ENCODE results near the gene PALLD.

The PALLD gene

DNA sequence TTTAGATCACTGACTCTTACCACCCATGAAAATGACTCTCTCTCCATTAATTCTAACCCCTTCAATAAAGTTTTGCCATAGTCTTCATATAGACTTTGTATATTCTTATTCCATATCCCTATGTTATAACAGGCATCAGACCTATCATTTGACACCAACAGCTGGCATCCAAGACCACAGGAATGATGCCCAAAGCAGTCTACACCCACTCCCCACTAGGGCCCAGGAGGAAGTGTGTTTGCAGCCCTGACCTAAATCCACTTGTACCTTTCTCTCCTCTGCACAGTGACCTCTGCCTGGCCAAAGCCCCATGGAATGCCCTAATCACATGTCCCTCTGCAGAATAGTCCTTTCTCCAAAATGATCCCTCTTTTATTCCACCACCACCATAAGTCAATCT is 294.0 kb downstream of the PALLD start:
- Histone ChIP-seq H3K4me3 (ENCODE audit: low read depth, low read length) (no peak overlapping the region), H3K9me3 (no peaks in the 10 kb centered on the region), H3K27me3 (no peaks in the 10 kb centered on the region), H3K4me1 (no peaks in the 10 kb centered on the region), H3K36me3 (no peaks in the 10 kb centered on the region)
- no peak for DNase-seq
- TF ChIP-seq, protein P1, sequence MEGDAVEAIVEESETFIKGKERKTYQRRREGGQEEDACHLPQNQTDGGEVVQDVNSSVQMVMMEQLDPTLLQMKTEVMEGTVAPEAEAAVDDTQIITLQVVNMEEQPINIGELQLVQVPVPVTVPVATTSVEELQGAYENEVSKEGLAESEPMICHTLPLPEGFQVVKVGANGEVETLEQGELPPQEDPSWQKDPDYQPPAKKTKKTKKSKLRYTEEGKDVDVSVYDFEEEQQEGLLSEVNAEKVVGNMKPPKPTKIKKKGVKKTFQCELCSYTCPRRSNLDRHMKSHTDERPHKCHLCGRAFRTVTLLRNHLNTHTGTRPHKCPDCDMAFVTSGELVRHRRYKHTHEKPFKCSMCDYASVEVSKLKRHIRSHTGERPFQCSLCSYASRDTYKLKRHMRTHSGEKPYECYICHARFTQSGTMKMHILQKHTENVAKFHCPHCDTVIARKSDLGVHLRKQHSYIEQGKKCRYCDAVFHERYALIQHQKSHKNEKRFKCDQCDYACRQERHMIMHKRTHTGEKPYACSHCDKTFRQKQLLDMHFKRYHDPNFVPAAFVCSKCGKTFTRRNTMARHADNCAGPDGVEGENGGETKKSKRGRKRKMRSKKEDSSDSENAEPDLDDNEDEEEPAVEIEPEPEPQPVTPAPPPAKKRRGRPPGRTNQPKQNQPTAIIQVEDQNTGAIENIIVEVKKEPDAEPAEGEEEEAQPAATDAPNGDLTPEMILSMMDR (IDR thresholded peaks at IDR 0.05; ENCODE audit: low read depth, low read length): no peak

DNA sequence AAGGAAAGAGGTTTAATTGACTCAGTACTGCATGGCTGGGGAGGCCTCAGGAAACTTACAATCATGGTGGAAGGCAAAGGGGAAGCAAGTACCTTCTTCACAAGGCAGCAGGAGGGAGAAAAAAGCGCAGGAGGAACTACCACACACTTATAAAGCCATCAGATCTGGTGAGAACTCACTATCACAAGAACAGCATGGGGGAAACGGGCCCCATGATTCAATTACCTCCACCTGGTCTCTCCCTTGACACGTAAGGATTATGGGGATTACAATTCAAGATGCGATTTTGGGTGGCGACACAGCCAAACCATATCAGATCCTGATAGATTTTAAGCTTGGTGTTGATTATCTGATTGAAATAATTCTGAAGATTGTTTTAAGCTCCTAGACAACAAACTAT is 294.5 kb downstream of the PALLD start:
- Histone ChIP-seq H3K4me3 (ENCODE audit: low read depth, low read length) (no peak overlapping the region), H3K36me3 (no peaks in the 10 kb centered on the region), H3K4me1 (no peaks in the 10 kb centered on the region), H3K27me3 (no peaks in the 10 kb centered on the region), H3K9me3 (no peaks in the 10 kb centered on the region)
- DNase-seq: no peak
- TF ChIP-seq, protein P1 (IDR thresholded peaks at IDR 0.05; ENCODE audit: low read depth, low read length): no peak

DNA sequence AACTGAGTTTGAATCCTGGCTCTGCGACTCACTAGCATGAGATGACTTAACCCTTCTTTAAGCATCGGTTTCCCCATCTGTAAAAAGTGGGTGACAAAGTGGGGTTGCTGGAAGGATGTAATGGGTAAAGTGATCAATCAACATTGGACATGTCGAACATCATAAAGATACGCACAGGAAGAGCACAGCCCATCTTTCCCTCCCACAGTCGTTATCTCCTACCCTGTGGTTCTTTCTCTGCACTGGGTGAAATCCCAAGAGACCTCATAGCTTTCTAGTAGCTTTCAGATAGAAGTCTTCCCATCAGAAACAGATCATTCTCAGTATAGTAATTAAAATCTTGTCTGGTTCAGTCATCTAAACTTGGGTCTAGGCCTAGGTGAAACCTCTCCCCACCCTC is 296.7 kb downstream of the PALLD start:
- TF ChIP-seq, protein P1 (IDR thresholded peaks at IDR 0.05; ENCODE audit: low read depth, low read length): no peak
- Histone ChIP-seq H3K27me3 (no peaks in the 10 kb centered on the region), H3K4me1 (peaks cover 9% of the 10 kb centered on the region), H3K9me3 (no peaks in the 10 kb centered on the region), H3K36me3 (no peaks in the 10 kb centered on the region), H3K4me3 (ENCODE audit: low read depth, low read length) (no peak overlapping the region)
- no peak for DNase-seq

DNA sequence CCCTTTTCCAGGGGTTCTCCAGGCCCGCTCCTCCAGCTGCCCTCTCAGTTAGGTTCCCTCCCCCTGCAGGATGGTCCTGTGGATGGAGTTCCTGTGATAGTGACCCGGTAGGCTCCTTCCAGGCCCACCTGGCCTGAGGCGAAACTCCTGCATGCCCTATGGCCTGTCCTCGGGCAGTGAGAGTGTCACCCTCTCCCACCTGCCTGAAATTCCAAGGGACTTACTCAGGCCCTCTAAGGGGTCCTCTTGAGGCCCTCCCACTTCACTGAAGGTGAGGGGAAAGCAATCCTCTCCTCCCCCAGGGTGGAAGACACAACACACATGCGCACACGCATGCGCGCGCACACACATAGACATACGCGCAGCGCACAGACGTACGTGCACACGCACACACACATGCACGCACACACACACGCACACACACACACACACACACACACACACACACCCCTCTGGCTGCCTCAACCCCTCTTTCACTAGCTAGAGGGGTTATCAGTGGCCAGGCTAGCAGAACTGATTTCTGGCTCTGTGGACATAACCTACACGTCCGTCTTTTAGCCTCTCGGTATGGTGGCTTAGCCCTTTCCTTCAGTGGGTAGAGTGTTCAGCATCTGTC is 297.3 kb downstream of the PALLD start:
- DNase-seq: no peak
- H3K9me3 ChIP-seq: no peaks in the 10 kb centered on the region
- H3K4me3 ChIP-seq (ENCODE audit: low read depth, low read length): no peak overlapping the region
- H3K27me3 ChIP-seq: no peaks in the 10 kb centered on the region
- TF ChIP-seq, protein P1 (IDR thresholded peaks at IDR 0.05; ENCODE audit: low read depth, low read length): no peak
- H3K4me1 ChIP-seq: peaks cover 9% of the 10 kb centered on the region
- H3K36me3 ChIP-seq: no peaks in the 10 kb centered on the region

DNA sequence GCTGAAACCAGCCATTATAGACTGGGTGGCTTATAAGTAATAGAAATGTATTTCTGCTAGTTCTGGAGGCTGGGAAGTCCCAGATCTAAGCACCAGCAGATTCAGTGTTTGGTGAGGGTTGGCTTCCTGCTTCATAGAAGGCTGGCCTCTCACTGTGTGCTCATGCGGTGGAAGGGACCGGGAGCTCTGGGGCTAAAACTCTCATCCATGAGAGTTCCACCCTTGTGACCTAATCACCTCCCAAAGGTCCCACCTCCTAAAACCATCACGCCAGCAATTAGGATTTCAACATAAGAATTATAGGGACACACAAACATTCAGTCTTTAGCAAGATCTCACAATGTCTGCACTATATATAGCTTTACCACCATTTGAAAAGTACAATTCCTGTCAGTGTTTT is 298.0 kb downstream of the PALLD start:
- TF ChIP-seq, protein P1 (IDR thresholded peaks at IDR 0.05; ENCODE audit: low read depth, low read length): no peak
- Histone ChIP-seq H3K9me3 (no peaks in the 10 kb centered on the region), H3K4me1 (peaks cover 9% of the 10 kb centered on the region)

DNA sequence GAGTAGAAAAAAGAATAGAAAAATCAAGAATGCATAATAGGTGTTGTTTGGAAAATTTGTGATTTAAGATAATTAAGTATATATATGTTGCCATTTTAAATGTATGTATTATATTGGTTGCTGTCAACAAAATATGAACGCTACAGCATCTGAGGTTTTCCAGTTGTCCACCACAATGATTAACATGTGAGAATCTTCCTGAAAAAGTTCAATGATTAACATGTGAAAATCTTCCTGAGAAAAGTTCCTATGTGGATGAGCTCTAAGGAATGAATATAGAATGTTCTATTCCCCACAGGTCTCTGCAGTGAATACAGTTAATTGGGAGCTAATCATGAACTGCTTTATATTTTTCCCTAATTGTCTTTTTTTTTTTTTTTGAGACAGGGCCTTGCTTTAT is 298.5 kb downstream of the PALLD start:
- H3K4me3 ChIP-seq (ENCODE audit: low read depth, low read length): no peak overlapping the region
- no peaks in the 10 kb centered on the region for H3K27me3 ChIP-seq
- no peaks in the 10 kb centered on the region for H3K36me3 ChIP-seq
- H3K4me1 ChIP-seq: peaks cover 9% of the 10 kb centered on the region
- H3K9me3 ChIP-seq: no peaks in the 10 kb centered on the region
- TF ChIP-seq, protein P1 (IDR thresholded peaks at IDR 0.05; ENCODE audit: low read depth, low read length): no peak
- DNase-seq: no peak

More for the DNA sequence above, 298.0 kb downstream of the PALLD start:
- Histone ChIP-seq H3K27me3 (no peaks in the 10 kb centered on the region), H3K36me3 (no peaks in the 10 kb centered on the region), H3K4me3 (ENCODE audit: low read depth, low read length) (no peak overlapping the region)
- DNase-seq: no peak
